ENCODE data around the gene TTC23.

Gene TTC23

GRCh38 chr15:99123713-99124451 is 125.5 kb downstream of the TTC23 start:
- TF ChIP-seq, protein P1, sequence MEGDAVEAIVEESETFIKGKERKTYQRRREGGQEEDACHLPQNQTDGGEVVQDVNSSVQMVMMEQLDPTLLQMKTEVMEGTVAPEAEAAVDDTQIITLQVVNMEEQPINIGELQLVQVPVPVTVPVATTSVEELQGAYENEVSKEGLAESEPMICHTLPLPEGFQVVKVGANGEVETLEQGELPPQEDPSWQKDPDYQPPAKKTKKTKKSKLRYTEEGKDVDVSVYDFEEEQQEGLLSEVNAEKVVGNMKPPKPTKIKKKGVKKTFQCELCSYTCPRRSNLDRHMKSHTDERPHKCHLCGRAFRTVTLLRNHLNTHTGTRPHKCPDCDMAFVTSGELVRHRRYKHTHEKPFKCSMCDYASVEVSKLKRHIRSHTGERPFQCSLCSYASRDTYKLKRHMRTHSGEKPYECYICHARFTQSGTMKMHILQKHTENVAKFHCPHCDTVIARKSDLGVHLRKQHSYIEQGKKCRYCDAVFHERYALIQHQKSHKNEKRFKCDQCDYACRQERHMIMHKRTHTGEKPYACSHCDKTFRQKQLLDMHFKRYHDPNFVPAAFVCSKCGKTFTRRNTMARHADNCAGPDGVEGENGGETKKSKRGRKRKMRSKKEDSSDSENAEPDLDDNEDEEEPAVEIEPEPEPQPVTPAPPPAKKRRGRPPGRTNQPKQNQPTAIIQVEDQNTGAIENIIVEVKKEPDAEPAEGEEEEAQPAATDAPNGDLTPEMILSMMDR (IDR thresholded peaks at IDR 0.05; ENCODE audit: low read length, missing control alignments) = no peak
- DNase-seq (ENCODE audit: low read depth) = peak; percentile 95
- peak overlapping the region; percentile 43 for H3K4me3 ChIP-seq (replicated peaks; ENCODE audit: low read depth, low read length)

DNA sequence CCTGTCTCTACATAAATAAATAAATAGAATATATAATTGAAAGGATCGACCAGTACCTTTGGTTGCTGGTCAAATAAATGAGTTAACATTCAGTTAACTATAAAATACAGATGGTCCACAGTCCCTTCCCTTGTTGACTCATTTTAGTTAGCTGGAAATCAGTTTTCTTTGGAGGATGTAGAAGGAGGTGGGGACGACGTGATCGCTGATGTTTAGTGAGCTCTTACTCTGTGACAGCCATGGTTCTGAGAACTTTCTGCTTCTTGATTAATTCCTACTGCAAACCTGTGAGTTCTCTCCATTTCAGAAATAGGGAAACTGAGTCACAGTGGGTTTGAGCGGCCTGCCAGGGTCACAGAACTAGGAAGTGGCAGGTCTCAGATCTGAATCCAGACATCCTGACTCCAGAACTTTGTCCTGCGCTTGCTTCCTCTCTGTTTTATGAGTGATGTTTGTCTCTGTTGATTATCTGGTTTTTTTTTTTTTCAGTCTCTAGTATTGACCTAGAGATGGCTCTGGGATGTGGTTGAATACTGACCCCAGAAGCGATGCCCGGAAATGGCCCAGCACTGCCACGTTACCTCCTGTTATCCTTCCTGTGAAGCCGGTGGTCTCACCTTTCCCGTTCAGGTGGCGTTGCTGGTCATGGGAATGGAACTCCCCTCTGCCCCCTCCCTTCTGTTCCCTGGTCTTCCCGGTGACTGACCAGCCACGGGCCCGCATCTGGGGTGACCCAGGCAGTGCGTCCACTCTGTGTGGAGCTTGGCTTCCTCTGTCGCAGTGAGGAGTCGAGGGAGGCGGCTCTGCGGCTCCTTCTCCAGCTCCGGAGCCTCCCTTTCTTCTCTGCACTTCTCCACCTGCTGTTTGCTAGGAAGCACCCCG is 126.3 kb downstream of the TTC23 start:
- no peak for DNase-seq (ENCODE audit: low read depth)
- TF ChIP-seq, protein P1 (IDR thresholded peaks at IDR 0.05; ENCODE audit: low read length, missing control alignments) = no peak
- peak overlapping the region; percentile 43 for H3K4me3 ChIP-seq (replicated peaks; ENCODE audit: low read depth, low read length)

DNA sequence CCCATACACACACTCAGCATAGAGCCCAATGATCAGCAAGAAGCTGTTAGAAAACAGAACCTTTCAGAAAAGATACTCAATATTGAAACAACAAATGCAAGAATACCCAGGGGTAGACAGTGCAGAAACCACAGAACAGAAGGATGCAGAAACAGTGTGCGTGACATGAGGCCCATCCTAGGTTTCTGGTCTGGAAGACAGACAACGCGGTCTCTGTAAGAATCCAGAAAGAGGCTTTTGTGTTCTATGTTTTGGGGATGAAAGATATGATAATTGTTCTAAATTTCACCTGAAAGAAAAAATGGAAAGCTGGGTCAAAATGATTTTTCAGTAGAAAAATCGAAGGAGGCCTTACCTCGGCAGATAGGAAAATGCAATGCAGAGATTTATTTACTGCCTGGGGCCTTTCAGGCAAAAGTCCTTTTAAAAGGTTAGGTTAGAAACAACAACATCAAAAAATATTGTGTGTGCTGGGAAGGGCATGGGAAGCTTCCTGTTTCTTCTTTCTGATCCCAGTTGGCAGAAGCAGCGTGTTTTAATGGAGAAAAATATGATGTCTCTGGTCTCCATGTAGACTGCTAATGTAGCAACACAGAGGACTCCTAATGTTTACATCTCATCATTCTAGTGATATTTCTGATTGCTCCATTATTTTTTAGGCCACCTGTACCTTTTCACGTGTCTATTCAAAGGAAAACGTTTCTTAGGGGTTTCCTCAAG is 127.5 kb downstream of the TTC23 start:
- TF ChIP-seq, protein P1 (IDR thresholded peaks at IDR 0.05; ENCODE audit: low read length, missing control alignments) = no peak
- DNase-seq (ENCODE audit: low read depth) = no peak
- no peak overlapping the region for H3K4me3 ChIP-seq (replicated peaks; ENCODE audit: low read depth, low read length)

DNA sequence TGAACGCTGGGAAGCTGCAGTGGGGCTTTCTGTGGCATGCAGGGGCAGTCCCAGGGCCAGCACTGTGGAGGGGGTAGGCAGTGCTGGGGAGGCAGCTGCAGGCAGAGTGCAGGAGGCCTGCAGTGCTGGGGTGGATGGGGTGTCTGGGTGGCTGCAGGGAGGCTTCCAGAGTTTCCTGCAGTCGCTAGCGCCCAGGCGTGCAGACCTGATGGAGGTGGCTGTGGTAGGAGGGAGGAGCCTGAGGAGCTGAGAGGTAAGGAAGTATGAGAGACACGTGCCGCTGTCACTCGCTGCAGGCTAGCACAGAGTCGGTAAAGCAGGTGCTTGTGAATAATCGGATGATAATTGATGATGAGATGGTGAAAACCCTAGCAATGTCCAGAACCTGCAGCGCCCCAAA is 128.2 kb downstream of the TTC23 start:
- DNase-seq (ENCODE audit: low read depth) = no peak
- TF ChIP-seq, protein P1 (IDR thresholded peaks at IDR 0.05; ENCODE audit: low read length, missing control alignments) = no peak
- no peak overlapping the region for H3K4me3 ChIP-seq (replicated peaks; ENCODE audit: low read depth, low read length)

DNA sequence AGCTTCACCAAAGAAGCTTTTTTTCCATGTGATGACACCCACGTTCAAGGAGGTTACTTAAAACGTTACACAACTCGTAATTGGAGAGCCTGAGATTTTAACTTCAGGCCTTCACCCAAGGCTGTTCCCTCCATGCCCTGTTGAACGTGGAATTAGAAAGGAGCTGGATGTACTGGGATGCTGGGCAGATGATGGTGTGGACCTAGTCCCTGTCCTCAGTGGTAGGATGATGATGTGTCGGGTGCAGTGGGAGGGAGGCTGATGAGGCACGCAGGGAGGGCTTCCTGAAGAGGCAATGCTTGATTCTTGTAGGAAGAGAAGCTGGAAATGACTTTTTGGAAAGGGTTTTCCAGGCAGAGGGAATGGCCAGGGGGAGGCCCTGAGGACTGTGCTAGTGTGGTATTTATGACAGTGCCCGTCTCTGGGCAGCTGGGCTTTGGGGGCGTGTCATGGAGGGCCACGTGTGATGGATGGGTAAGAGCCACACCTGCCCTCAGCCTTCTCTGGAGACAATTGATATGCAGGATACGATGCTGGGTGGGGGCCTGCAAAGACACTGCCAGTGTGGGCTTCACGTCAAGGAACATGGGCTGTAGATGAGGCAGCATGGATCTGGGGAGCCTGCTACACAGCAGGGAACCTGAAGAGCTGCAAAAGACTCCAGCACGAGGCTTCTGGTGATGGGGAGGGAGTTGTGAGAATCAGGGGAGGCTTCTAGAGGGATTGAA is 129.2 kb downstream of the TTC23 start:
- H3K4me3 ChIP-seq (replicated peaks; ENCODE audit: low read depth, low read length) = no peak overlapping the region
- DNase-seq (ENCODE audit: low read depth) = no peak
- TF ChIP-seq, protein P1 (IDR thresholded peaks at IDR 0.05; ENCODE audit: low read length, missing control alignments) = no peak

DNA sequence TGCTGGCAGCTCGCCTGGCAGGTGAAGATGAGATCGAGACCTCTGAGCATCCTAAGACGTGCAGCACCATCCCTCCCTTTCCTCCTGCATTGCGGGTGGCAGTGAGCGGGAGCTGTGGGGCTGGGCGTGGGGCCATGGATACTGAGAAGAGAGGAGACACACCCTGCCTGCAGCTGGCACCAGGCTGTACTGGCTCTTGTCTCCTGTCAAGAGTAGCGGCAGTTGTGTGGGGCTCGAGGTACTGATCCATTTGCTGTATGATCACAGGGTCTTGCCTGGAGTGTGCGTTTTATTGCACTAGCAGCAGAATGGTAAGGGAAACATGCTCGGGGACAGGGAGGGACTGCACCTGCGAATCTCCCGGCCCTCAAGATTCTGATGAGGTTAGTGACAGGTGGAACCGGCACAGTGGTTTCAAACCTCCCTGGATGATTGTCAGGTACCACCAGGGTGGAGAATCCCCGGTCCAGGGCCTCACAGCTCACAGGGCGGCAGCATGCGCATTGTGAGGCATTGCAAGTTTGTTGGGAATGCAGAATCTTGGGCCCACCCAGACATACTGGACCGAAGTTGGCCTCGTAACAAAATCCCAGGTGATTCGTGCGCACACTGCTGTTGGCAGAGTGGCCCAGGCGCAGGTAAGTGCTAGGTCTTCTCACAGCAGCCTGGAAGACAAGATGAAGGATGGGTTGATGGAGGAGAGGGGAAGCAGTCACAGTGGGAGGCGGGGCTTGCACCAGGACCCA is 130.4 kb downstream of the TTC23 start:
- TF ChIP-seq, protein P1 (IDR thresholded peaks at IDR 0.05; ENCODE audit: low read length, missing control alignments) = no peak
- DNase-seq (ENCODE audit: low read depth) = no peak
- no peak overlapping the region for H3K4me3 ChIP-seq (replicated peaks; ENCODE audit: low read depth, low read length)

All from fibroblast of pulmonary artery (primary cell).